ENCODE results near the gene FER1L5.

- TF ChIP-seq CTCF (IDR thresholded peaks at IDR 0.05; ENCODE audit: low read depth, low read length, poor library complexity, severe bottlenecking) (no peak), EZH2phosphoT487 (IDR thresholded peaks at IDR 0.05; ENCODE audit: borderline replicate concordance, low read length) (no peak)
These were observed 45.4 kb downstream of the FER1L5 start for GRCh38 chr2:96687711-96688640.
